Right lobe of liver (tissue), 6 donors: ENCODE measurements around the gene IL21R. TPM values are rescaled to one million over a fixed set of nuclear protein-coding genes. Genes with fewer than 3 reads are reported as not detected.
"Not testable (repeated sequence)": the region's sequence is repeated elsewhere in the genome, so short reads cannot be mapped to it uniquely, and the experiment has no call there.

ENCODE experiments used
- ATAC-seq, 4 donors: fragments of 200-7000 bp; cut with Tn5 transposase; one replicate each; pipeline ENCODE4 v1.9.1; 2020; ENCODE audit warnings: mild to moderate bottlenecking in 4 of 4, moderate library complexity in 4 of 4
- DNase-seq, 3 donors: peaks; one replicate each; pipeline ENCODE4 v3.0.0-alpha.2; 2020
- H3K27ac ChIP-seq, 3 donors: fragments of 200-600 bp; one replicate each; pipeline ENCODE4 v1.8.0; 2022
- H3K27me3 ChIP-seq, 2 donors: fragments of 200-600 bp; one replicate each; pipeline ENCODE4 v1.8.0; 2022
- H3K36me3 ChIP-seq, 4 donors: fragments of 200-600 bp; sonication (generic) in 1 of 4; one replicate each; pipeline versions ENCODE4 v1.5.1 to v1.8.0; 2017 to 2022; ENCODE audit warnings: control low read depth in 1 of 4
- H3K4me1 ChIP-seq, 4 donors: fragments of 200-600 bp; sonication (generic) in 1 of 4; one replicate each; pipeline versions ENCODE4 v1.5.1 to v1.8.0; 2017 to 2022; ENCODE audit warnings: control low read depth in 1 of 4
- H3K4me3 ChIP-seq, 3 donors: fragments of 200-600 bp; one replicate each; pipeline ENCODE4 v1.8.0; 2022
- H3K9me3 ChIP-seq, 4 donors: fragments of 200-600 bp; sonication (generic) in 1 of 4; one replicate each; pipeline versions ENCODE4 v1.5.1 to v1.8.0; 2017 to 2022; ENCODE audit warnings: control low read depth in 1 of 4
- POLR2A ChIP-seq: fragments of 450-650 bp; IDR thresholded peaks from one replicate; pipeline ENCODE4 v1.6.1; 2017; ENCODE audit warnings: antibody characterized with exemption, mild to moderate bottlenecking
- WGBS: methylation state at CpG from one replicate; pipeline ENCODE4 v1.1.6; 2018; ENCODE audit warnings: low coverage, low lambda C conversion rate; ENCODE audit not compliant: insufficient coverage; ENCODE audit errors: missing lambda C conversion rate; 5-methylcytosine and 5-hydroxymethylcytosine counted together
- intact Hi-C, 2 donors: fragments of 100-400 bp; cut with DNase I; formaldehyde crosslinking; loops; one replicate each; pipeline versions ENCODE4 v1.11.2 to v1.14.1; 2022
- total RNA-seq, 6 experiments: library from RNA; depleted of rRNA in 2 of 6; stranded (reverse); fragments of >200 nt in 2 of 6; fragmentation: NEBNext Ultra II Directional in 3 of 6; extraction: Animal tissue kit (Norgen Biotek cat#: 25700) in 3 of 6; gene quantifications; one replicate each; pipeline versions ENCODE4 v1.1.0 to v1.2.4, GENCODE V29; 2016 to 2023
- TF ChIP-seq, protein P1 (sequence below), 4 donors: fragments of 200-600 bp in 3 of 4; fragments of 450-650 bp in 1 of 4; IDR thresholded peaks; one replicate each; pipeline versions ENCODE4 v1.5.1 to v1.8.0; 2016 to 2022; ENCODE audit warnings: antibody characterized with exemption in 4 of 4, mild to moderate bottlenecking in 2 of 4
- donor health status: DM: no; HTN: yes; CAD: no.
- donor health status: DM: no; HTN: no; CAD: no.
- donor health status: DM: no; HTN: no; CAD: no.
- donor health status: DM: no; HTN: yes; CAD: no.
- donor health status: DM: no; HTN: yes; CAD: no.

IL21R gene
- total RNA-seq, 6 experiments from 2014 or later: 0.09 to 1.3 (median 0.31) TPM

DNA sequence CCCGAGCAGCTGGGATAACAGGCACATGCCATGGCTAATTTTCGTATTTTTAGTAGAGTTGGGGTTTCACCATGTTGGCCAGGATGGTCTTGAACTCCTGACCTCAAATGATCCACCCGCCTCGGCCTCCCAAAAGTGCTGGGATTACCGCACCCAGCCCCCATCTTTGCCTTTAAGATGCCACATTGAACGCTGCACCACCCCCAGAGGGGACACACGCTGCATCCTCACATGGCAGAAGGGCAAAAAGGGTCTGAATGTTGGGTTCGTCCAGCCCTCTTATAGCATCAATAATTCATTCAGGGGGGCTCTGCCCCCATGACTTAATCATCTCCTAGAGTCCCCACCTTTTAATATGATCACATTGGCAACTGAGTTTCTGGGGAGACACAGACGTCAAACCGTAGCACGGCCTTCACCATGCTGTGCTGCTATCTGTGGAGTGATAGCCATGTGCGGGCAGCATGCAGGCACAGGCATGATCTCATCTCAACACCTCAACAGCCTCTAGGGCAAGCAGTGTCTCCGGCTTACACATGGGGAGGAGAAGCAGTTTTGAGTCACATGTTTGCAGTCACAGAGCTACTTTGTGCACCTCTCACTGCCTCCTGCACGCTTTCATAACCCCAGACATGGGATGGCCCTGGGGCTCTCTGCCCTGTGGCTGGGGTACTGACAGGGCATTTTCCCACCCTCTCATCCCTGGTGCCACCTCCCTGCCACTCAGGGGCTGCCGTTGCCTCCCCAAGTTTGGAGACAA is 30.0 kb downstream of the IL21R start:
- no peaks in the 10 kb centered on the region for H3K36me3 ChIP-seq
- no peaks in the 10 kb centered on the region for H3K4me1 ChIP-seq
- TF ChIP-seq POLR2A: no peak
- TF ChIP-seq, protein P1, sequence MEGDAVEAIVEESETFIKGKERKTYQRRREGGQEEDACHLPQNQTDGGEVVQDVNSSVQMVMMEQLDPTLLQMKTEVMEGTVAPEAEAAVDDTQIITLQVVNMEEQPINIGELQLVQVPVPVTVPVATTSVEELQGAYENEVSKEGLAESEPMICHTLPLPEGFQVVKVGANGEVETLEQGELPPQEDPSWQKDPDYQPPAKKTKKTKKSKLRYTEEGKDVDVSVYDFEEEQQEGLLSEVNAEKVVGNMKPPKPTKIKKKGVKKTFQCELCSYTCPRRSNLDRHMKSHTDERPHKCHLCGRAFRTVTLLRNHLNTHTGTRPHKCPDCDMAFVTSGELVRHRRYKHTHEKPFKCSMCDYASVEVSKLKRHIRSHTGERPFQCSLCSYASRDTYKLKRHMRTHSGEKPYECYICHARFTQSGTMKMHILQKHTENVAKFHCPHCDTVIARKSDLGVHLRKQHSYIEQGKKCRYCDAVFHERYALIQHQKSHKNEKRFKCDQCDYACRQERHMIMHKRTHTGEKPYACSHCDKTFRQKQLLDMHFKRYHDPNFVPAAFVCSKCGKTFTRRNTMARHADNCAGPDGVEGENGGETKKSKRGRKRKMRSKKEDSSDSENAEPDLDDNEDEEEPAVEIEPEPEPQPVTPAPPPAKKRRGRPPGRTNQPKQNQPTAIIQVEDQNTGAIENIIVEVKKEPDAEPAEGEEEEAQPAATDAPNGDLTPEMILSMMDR (IDR thresholded peaks at IDR 0.05): no peak
- no peaks in the 10 kb centered on the region for H3K27me3 ChIP-seq
- 63% methylated on average over 10 of the region's 15 CpGs for WGBS
- no peak overlapping the region for H3K4me3 ChIP-seq
- H3K9me3 ChIP-seq: no peaks in the 10 kb centered on the region
- DNase-seq: peak in 1 of 3 donors; percentile 29
- no peak overlapping the region for H3K27ac ChIP-seq
- no peak for ATAC-seq
- intact Hi-C loops: no loop called here

DNA sequence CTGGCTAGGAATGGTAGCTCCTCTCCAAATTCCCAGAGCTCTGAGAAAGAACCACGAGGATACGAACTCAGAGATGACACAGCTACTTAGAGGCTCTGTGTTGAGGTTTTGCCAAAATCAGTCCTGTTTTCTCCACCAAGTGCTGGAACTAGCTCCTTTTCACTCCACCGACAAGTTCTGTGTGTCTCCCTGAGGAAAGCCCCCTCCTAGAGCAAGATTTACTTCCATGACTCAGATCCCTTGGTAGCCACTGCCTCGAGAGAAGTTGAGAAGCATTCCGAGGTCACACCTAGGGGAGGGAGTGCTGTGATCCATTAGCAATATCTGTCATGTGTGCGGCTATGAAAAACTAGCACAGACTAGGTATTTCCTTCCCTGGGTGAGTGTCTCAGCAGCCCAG is 30.6 kb downstream of the IL21R start:
- Histone ChIP-seq H3K9me3 (no peaks in the 10 kb centered on the region), H3K36me3 (no peaks in the 10 kb centered on the region), H3K4me1 (no peaks in the 10 kb centered on the region), H3K27me3 (no peaks in the 10 kb centered on the region), H3K27ac (no peak overlapping the region), H3K4me3 (no peak overlapping the region)
- intact Hi-C loops: no loop called here
- no peak for ATAC-seq
- DNase-seq: no peak
- TF ChIP-seq, protein P1 (IDR thresholded peaks at IDR 0.05): no peak
- TF ChIP-seq POLR2A: no peak
- no CpG with 5 or more reads among the region's 6 CpGs for WGBS

DNA sequence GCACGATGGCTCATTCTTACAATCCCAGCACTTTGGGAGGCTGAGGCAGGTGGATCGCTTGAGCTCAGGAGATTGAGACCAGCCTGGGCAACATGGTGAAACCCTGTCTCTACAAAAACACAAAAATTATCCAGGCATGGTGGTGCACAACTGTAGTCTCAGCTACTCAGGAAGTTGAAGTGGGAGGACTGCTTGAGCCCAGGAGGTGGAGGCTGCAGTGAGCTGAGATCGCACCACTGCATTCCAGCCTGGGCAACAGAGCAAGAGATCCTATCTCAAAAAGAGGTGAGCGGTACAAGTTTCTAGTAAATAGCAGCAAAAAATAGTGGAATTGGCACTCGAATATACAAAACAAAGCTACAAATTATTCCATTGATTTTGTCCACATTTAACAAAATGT is 31.2 kb downstream of the IL21R start:
- WGBS: 52% methylated on average over 4 of the region's 5 CpGs
- H3K27me3 ChIP-seq, DNase-seq, intact Hi-C loops, H3K36me3 ChIP-seq, H3K27ac ChIP-seq, H3K4me1 ChIP-seq, H3K4me3 ChIP-seq, H3K9me3 ChIP-seq, ATAC-seq: not testable (repeated sequence)

DNA sequence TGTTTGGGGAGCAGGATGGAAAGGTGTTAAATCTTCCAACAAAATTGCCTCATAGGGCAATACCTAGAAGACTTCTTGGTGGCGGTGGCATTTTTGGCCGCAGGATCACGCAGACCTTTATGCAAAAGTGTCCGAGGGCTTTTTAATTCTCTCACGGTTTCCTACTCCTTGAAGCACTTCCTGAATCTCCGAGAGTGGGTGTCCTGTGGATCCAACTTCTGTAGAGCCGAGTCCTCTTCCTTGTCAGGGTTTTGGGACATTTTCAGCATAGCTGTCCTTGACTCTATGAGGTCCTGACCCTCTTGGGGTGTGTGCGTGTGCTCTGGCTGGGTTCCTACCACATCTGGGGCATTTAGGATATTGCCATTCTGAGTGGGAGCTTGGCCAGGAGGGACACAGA is 31.7 kb downstream of the IL21R start:
- Histone ChIP-seq H3K4me1 (no peaks in the 10 kb centered on the region), H3K27me3 (no peaks in the 10 kb centered on the region), H3K4me3 (no peak overlapping the region), H3K36me3 (no peaks in the 10 kb centered on the region), H3K9me3 (no peaks in the 10 kb centered on the region), H3K27ac (no peak overlapping the region)
- 43% methylated on average over 6 of the region's 8 CpGs for WGBS
- TF ChIP-seq POLR2A: no peak
- TF ChIP-seq, protein P1 (IDR thresholded peaks at IDR 0.05): no peak
- intact Hi-C loops: no loop called here
- peak in 1 of 3 donors; percentile 12 for DNase-seq
- no peak for ATAC-seq

DNA sequence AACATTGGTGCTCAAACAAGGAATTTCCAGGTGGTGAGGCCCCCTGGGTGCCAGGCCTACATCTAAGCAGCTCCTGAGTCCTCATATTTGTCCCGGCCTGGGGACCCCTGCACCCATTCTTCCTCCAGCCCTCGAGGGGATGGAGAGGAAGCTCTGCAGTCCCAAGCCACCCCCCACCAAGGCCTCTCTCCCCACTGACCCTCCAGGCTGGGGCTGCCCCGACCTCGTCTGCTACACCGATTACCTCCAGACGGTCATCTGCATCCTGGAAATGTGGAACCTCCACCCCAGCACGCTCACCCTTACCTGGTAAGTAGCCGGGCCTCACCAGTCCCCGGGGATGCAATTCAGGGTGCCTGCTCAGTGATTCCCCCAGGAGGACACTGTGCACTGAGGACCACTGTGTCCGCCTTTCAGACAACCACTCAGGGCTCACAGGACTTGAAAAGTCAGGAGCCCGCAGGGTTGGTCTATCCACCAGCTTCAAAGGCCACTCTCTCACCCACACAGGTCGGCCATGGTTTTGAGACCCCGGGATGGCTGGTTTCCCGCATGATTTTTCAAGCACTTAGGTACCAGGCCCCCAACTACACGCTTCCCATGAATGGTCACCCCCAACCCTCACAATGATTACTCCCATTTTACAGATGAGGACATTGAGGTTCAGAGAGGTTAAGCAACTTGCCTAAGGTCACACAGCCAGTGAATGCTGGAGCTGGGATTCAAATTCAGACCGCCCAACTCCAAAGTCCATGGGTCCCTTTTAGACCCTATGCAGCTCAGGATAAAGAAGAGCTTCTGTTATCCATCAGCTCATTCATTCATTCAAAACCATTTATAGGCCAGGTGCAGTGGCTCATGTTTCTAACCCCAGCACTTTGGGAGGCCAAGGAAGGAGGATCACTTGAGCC is 32.4 kb downstream of the IL21R start:
- 77% methylated on average over 10 of the region's 16 CpGs for WGBS
- no peak for ATAC-seq
- TF ChIP-seq POLR2A: no peak
- TF ChIP-seq, protein P1 (IDR thresholded peaks at IDR 0.05): no peak
- no peaks in the 10 kb centered on the region for H3K4me1 ChIP-seq
- no peaks in the 10 kb centered on the region for H3K9me3 ChIP-seq
- no peaks in the 10 kb centered on the region for H3K36me3 ChIP-seq
- DNase-seq: peak in 1 of 3 donors; percentile 25
- no peak overlapping the region for H3K4me3 ChIP-seq
- intact Hi-C loops: no loop called here
- H3K27me3 ChIP-seq: no peaks in the 10 kb centered on the region
- no peak overlapping the region for H3K27ac ChIP-seq

DNA sequence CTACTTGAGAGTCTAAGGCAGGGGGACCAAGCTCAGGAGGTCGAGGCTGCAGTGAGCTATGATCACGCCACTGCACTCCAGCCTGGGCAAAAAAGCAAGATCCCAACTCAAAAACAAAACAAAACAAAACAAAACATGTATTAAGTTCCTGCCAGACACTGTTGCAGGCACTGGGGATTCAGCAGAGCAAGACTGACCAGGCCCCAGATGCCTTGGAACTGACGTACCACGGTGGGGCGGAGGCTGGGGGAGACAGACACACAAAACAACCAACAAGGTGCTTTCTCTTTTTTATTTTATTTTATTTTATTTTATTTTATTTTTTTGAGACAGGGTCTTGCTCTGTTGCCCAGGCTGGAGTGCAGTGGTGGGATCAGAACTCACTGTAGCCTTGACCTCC is 33.2 kb downstream of the IL21R start:
- ATAC-seq, H3K4me1 ChIP-seq, DNase-seq, intact Hi-C loops, H3K27ac ChIP-seq, H3K27me3 ChIP-seq, H3K9me3 ChIP-seq, H3K4me3 ChIP-seq, H3K36me3 ChIP-seq: not testable (repeated sequence)
- 90% methylated on average over 5 of the region's 5 CpGs for WGBS
